ENCODE data around the gene TDG.
A peak's percentile ranks its signal among the peaks of the same experiment; 100 is the strongest.
"Not testable (repeated sequence)": the region's sequence is repeated elsewhere in the genome, so short reads cannot be mapped to it uniquely, and the experiment has no call there.

TDG gene

GRCh38 chr12:104022786-104023185 is 57.1 kb downstream of the TDG start:
- DNase-seq (ENCODE audit: low spot score) = no peak

- no peak for DNase-seq (ENCODE audit: low spot score)
These were observed 58.0 kb downstream of the TDG start for GRCh38 chr12:104023710-104024109.

- DNase-seq (ENCODE audit: low spot score) = no peak
These were observed 58.7 kb downstream of the TDG start for GRCh38 chr12:104024348-104024747.

GRCh38 chr12:104025771-104026170 is 60.1 kb downstream of the TDG start:
- DNase-seq (ENCODE audit: low spot score) = peak; percentile 31

- no peak for DNase-seq (ENCODE audit: low spot score)
These were observed 61.3 kb downstream of the TDG start for GRCh38 chr12:104026841-104027599.

GRCh38 chr12:104030596-104030995 is 64.9 kb downstream of the TDG start:
- not testable (repeated sequence) for DNase-seq (ENCODE audit: low spot score)

DNA sequence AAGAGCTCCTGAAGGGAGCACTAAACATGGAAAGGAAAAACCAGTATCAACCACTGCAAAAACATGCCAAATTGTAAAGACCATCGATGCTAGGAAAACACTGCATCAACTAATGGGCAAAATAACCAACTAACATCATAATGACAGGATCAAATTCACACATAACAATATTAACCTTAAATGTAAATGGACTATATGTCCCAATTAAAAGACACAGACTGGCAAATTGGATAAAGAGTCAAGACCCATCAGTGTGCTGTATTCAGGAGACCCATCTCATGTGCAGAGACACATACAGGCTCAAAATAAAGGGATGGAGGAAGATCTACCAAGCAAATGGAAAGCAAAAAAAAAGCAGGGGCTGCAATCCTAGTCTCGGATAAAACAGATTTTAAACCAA is 70.5 kb downstream of the TDG start:
- not testable (repeated sequence) for DNase-seq (ENCODE audit: low spot score)

Measured in kidney tubule cell (primary cell).